H9 (cell line): ENCODE data around the gene SPDYE1. TPM values are rescaled to one million over a fixed set of nuclear protein-coding genes. Genes with fewer than 3 reads are reported as not detected.

ENCODE experiments used
- DNase-seq: peaks from one replicate; pipeline ENCODE4 v3.0.0-alpha.2; 2017
- H2AFZ ChIP-seq: one replicate; pipeline ENCODE4 v1.6.1; 2013; ENCODE audit warnings: mild to moderate bottlenecking, low read length, control low read depth, moderate library complexity
- H2AK5ac ChIP-seq: 2 replicates; pipeline ENCODE4 v1.6.1; 2013; ENCODE audit warnings: low read length, control low read depth, mixed read lengths; ENCODE audit not compliant: insufficient read length
- H2BK120ac ChIP-seq: one replicate; pipeline ENCODE4 v1.6.1; 2013; ENCODE audit warnings: low read depth, mild to moderate bottlenecking, low read length, control low read depth, inconsistent platforms; ENCODE audit not compliant: poor library complexity, severe bottlenecking
- H2BK12ac ChIP-seq: 2 replicates; pipeline ENCODE4 v1.6.1; 2013; ENCODE audit warnings: low read length, control low read depth, mixed read lengths, low read depth; ENCODE audit not compliant: insufficient read length
- H2BK15ac ChIP-seq: 2 replicates; pipeline ENCODE4 v1.6.1; 2013; ENCODE audit warnings: low read depth, low read length, control low read depth
- H2BK20ac ChIP-seq: one replicate; pipeline ENCODE4 v1.6.1; 2013; ENCODE audit warnings: low read depth, mild to moderate bottlenecking, low read length, control low read depth, inconsistent platforms; ENCODE audit not compliant: poor library complexity, severe bottlenecking
- H2BK5ac ChIP-seq: 2 replicates; pipeline ENCODE4 v1.6.1; 2013; ENCODE audit warnings: low read length, control low read depth, mixed read lengths; ENCODE audit not compliant: insufficient read length
- H3K14ac ChIP-seq: 2 replicates; pipeline ENCODE4 v1.6.1; 2013; ENCODE audit warnings: low read length, control low read depth; ENCODE audit not compliant: insufficient read depth
- H3K18ac ChIP-seq: 2 replicates; pipeline ENCODE4 v1.6.1; 2013; ENCODE audit warnings: low read depth, mild to moderate bottlenecking, mixed read lengths, low read length, control low read depth; ENCODE audit not compliant: insufficient read length
- H3K23ac ChIP-seq: 2 replicates; pipeline ENCODE4 v1.6.1; 2013; ENCODE audit warnings: low read length, control low read depth, mixed read lengths, low read depth; ENCODE audit not compliant: insufficient read length
- H3K23me2 ChIP-seq: 2 replicates; pipeline ENCODE4 v1.6.1; 2013; ENCODE audit warnings: low read depth, mild to moderate bottlenecking, mixed read lengths, low read length, control low read depth; ENCODE audit not compliant: insufficient read length, poor library complexity, severe bottlenecking
- H3K27ac ChIP-seq: 2 replicates; pipeline ENCODE4 v1.5.1; 2013; ENCODE audit warnings: low read length, control low read depth, mixed read lengths, low read depth; ENCODE audit not compliant: insufficient read length
- H3K27me3 ChIP-seq: 2 replicates; pipeline ENCODE4 v1.6.1; 2013; ENCODE audit warnings: low read length, control low read depth, inconsistent platforms; ENCODE audit not compliant: insufficient read depth
- H3K4ac ChIP-seq: 2 replicates; pipeline ENCODE4 v1.6.1; 2013; ENCODE audit warnings: low read depth, mild to moderate bottlenecking, control low read depth, inconsistent platforms, low read length, moderate library complexity
- H3K4me1 ChIP-seq: 2 replicates; pipeline ENCODE4 v1.6.1; 2013; ENCODE audit warnings: low read length, control low read depth, inconsistent platforms; ENCODE audit not compliant: insufficient read depth
- H3K4me2 ChIP-seq: 2 replicates; pipeline ENCODE4 v1.6.1; 2013; ENCODE audit warnings: low read length, control low read depth, mixed read lengths; ENCODE audit not compliant: insufficient read length, insufficient read depth
- H3K56ac ChIP-seq: 2 replicates; pipeline ENCODE4 v1.6.1; 2013; ENCODE audit warnings: low read depth, mild to moderate bottlenecking, mixed read lengths, low read length, control low read depth; ENCODE audit not compliant: insufficient read length
- H3K79me1 ChIP-seq: 2 replicates; pipeline ENCODE4 v1.6.1; 2013; ENCODE audit warnings: low read depth, mild to moderate bottlenecking, moderate library complexity, low read length, control low read depth, inconsistent platforms; ENCODE audit not compliant: insufficient read depth, poor library complexity, severe bottlenecking
- H3K79me2 ChIP-seq: 2 replicates; pipeline ENCODE4 v1.6.1; 2013; ENCODE audit warnings: low read length, control low read depth, inconsistent platforms; ENCODE audit not compliant: insufficient read depth
- H3K9ac ChIP-seq: 2 replicates; pipeline ENCODE4 v1.6.1; 2013; ENCODE audit warnings: low read length, control low read depth, mixed read lengths; ENCODE audit not compliant: insufficient read length; ENCODE audit errors: extremely low read depth
- H3K9me3 ChIP-seq: one replicate; pipeline ENCODE4 v1.6.1; 2013; ENCODE audit warnings: low read depth, low read length, inconsistent platforms; ENCODE audit not compliant: control insufficient read depth
- H3T11ph ChIP-seq: one replicate; pipeline ENCODE4 v1.6.1; 2013; ENCODE audit warnings: mild to moderate bottlenecking, low read length, control low read depth, inconsistent platforms
- H4K20me1 ChIP-seq: one replicate; pipeline ENCODE4 v1.6.1; 2013; ENCODE audit not compliant: control insufficient read depth, insufficient read length, insufficient read depth
- H4K5ac ChIP-seq: 2 replicates; pipeline ENCODE4 v1.6.1; 2013; ENCODE audit warnings: low read depth, mild to moderate bottlenecking, mixed read lengths, low read length, control low read depth; ENCODE audit not compliant: insufficient read length
- H4K8ac ChIP-seq: replicated peaks from 2 replicates; pipeline ENCODE4 v1.6.1; 2013; ENCODE audit warnings: low read length, control low read depth, mixed read lengths, low read depth; ENCODE audit not compliant: insufficient read length
- H4K91ac ChIP-seq: 2 replicates; pipeline ENCODE4 v1.6.1; 2013; ENCODE audit warnings: low read depth, mild to moderate bottlenecking, moderate library complexity, mixed read lengths, low read length, control low read depth; ENCODE audit not compliant: insufficient read length
- H3K27ac Mint-ChIP-seq, 3 experiments: 2 replicates in 2 of 3; 3 replicates in 1 of 3; pipeline ENCODE4 v1.8.0; 2020 to 2021; ENCODE audit warnings: mixed read lengths in 3 of 3, mild to moderate bottlenecking in 1 of 3, moderate library complexity in 1 of 3
- H3K27me3 Mint-ChIP-seq: 2 replicates; pipeline ENCODE4 v1.8.0; 2021; ENCODE audit warnings: low read depth, mild to moderate bottlenecking, moderate library complexity, mixed read lengths
- H3K36me3 Mint-ChIP-seq, 3 experiments: 2 replicates in 2 of 3; 3 replicates in 1 of 3; pipeline ENCODE4 v1.8.0; 2020 to 2021; ENCODE audit warnings: low read depth in 3 of 3, mixed read lengths in 3 of 3; ENCODE audit not compliant: insufficient read depth in 1 of 3
- H3K4me1 Mint-ChIP-seq, 2 experiments: 2 replicates each; pipeline ENCODE4 v1.8.0; 2020; ENCODE audit warnings: mixed read lengths in 2 of 2
- H3K4me3 Mint-ChIP-seq, 2 experiments: 2 replicates in 1 of 2; 3 replicates in 1 of 2; pipeline ENCODE4 v1.8.0; 2020 to 2021; ENCODE audit warnings: mild to moderate bottlenecking in 2 of 2, mixed read lengths in 2 of 2, moderate library complexity in 1 of 2
- H3K9me3 Mint-ChIP-seq, 2 experiments: 2 replicates in 1 of 2; 3 replicates in 1 of 2; pipeline ENCODE4 v1.8.0; 2020; ENCODE audit warnings: mild to moderate bottlenecking in 2 of 2, mixed read lengths in 2 of 2, moderate library complexity in 1 of 2
- WGBS: extraction: QIAGEN DNeasy Blood & Tissue Kit; methylation state at CpG from one replicate; pipeline ENCODE4 v1.1.7; 2013; ENCODE audit warnings: missing lambda C conversion rate, low lambda C conversion rate, mixed read lengths; ENCODE audit not compliant: insufficient read length; ENCODE audit errors: extremely low coverage; 5-methylcytosine and 5-hydroxymethylcytosine counted together
- total RNA-seq: library from RNA; stranded (reverse); gene quantifications from 2 replicates; pipeline ENCODE4 v1.2.1, GENCODE V29; 2021
- TF ChIP-seq, protein P1 (sequence below): fragments of 200-600 bp; sonication (generic); conservative IDR thresholded peaks from 3 replicates; pipeline ENCODE4 v1.8.0; 2021; ENCODE audit warnings: antibody characterized with exemption, mild to moderate bottlenecking

Gene SPDYE1
- total RNA-seq, 1 experiment from 2014 or later = not detected

DNA sequence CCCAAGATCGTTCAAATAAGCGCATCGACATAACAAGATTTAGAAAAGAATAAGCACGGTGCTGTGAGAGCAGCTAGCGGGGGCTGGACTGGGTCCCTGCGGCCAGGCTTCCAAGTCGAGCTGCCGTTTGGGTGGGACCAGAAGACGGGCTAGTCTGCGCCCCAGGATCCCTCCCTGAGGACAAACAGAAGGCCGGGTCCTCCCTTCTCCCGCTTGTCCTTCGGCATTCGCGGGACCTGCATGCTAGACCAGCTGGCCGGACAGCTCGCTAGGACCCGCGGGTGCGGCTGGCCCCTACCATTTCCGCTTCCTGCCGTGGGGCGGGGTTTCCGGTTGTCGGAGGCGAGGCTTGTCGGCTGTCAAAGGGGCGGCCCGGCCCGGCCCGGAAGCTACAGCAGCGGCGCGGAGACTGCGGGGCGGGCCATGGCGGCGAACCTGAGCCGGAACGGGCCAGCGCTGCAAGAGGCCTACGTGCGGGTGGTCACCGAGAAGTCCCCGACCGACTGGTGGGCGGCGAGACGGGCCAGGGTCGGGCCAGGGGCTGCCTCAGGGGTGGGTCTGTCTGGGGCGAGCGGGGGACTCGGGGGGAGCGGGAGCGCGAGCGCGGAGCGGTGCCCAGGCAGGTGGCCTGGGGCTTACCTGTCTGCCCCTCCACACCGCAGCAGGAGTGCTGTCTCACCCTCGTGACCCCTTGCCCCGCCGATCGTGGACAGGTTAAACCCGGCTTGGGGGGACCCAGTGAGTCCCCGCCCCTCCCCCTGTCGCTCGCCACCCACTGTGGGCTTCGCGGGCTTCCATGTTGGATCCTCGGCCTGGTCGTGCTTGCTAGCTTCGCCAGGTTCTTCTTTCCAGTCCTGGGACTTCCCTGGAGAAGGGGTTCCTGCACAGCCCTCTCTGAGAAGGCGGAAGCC lies 46.9 kb downstream of the SPDYE1 start, which contains the start of gene DBNL:
Gene DBNL, plus strand, starts transcription at position 388 of the 911 bp plus-strand sequence. Its CDS starts 36 bp downstream, at position 424.
- no peaks in the 10 kb centered on the region; the same call in 1 of the 2 replicates for H3K4me1 ChIP-seq
- H4K91ac ChIP-seq = no peak within 1 kb of the TSS
- H3K27me3 ChIP-seq = no peaks in the 10 kb centered on the region
- peaks cover 14 to 21% of the 10 kb centered on the region in 2 experiments for H3K4me1 Mint-ChIP-seq
- no peak within 1 kb of the TSS for H2AK5ac ChIP-seq
- peak within 1 kb of the TSS; percentile 51 for H3K9ac ChIP-seq
- TF ChIP-seq, protein P1, sequence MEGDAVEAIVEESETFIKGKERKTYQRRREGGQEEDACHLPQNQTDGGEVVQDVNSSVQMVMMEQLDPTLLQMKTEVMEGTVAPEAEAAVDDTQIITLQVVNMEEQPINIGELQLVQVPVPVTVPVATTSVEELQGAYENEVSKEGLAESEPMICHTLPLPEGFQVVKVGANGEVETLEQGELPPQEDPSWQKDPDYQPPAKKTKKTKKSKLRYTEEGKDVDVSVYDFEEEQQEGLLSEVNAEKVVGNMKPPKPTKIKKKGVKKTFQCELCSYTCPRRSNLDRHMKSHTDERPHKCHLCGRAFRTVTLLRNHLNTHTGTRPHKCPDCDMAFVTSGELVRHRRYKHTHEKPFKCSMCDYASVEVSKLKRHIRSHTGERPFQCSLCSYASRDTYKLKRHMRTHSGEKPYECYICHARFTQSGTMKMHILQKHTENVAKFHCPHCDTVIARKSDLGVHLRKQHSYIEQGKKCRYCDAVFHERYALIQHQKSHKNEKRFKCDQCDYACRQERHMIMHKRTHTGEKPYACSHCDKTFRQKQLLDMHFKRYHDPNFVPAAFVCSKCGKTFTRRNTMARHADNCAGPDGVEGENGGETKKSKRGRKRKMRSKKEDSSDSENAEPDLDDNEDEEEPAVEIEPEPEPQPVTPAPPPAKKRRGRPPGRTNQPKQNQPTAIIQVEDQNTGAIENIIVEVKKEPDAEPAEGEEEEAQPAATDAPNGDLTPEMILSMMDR = no peak
- no peak within 1 kb of the TSS for H3K4ac ChIP-seq
- H3T11ph ChIP-seq = no peak within 1 kb of the TSS
- H3K23me2 ChIP-seq = peaks cover 15% of the 10 kb centered on the region
- H4K5ac ChIP-seq = no peak within 1 kb of the TSS
- peak within 1 kb of the TSS; percentile 11 for H2AFZ ChIP-seq
- no peak within 1 kb of the TSS for H2BK120ac ChIP-seq
- H3K27ac Mint-ChIP-seq = peak within 1 kb of the TSS; percentile 27 to 92 (median 81); a peak in 3 of 7 replicates
- no peak within 1 kb of the TSS for H3K18ac ChIP-seq
- peaks cover 19% of the 10 kb centered on the region for H3K27me3 Mint-ChIP-seq
- peaks cover 2 to 3% of the 10 kb centered on the region in 2 experiments; a peak in 4 of 5 replicates for H3K9me3 Mint-ChIP-seq
- H2BK12ac ChIP-seq = no peak within 1 kb of the TSS
- H4K8ac ChIP-seq = no peak within 1 kb of the TSS
- H3K56ac ChIP-seq = no peak within 1 kb of the TSS
- H3K79me1 ChIP-seq = no peaks in the 10 kb centered on the region
- H3K4me3 Mint-ChIP-seq = peak within 1 kb of the TSS; percentile 84 to 87
- no peak within 1 kb of the TSS for H3K23ac ChIP-seq
- no peak within 1 kb of the TSS for H2BK20ac ChIP-seq
- peaks cover 0 to 11% (median 1%) of the 10 kb centered on the region in 3 experiments; a peak in 5 of 7 replicates for H3K36me3 Mint-ChIP-seq
- peak within 1 kb of the TSS; percentile 81 for H3K4me2 ChIP-seq
- DNase-seq = peak; percentile 94
- no peak within 1 kb of the TSS for H2BK15ac ChIP-seq
- no peaks in the 10 kb centered on the region for H3K9me3 ChIP-seq
- no CpG with 5 or more reads among the region's 74 CpGs for WGBS
- no peak within 1 kb of the TSS for H3K14ac ChIP-seq
- no peak within 1 kb of the TSS for H2BK5ac ChIP-seq
- H4K20me1 ChIP-seq = no peaks in the 10 kb centered on the region
- H3K27ac ChIP-seq = no peak within 1 kb of the TSS
- peaks cover 2% of the 10 kb centered on the region; the same call in 1 of the 2 replicates for H3K79me2 ChIP-seq
